H1 (cell line): Measurements from ENCODE around the gene RBM20. TPM values are rescaled to one million over a fixed set of nuclear protein-coding genes. Genes with fewer than 3 reads are reported as not detected.

ENCODE experiments used
- CTCF ChIA-PET: fragments of 300-600 bp; sonication (Branson Sonifier 250); formaldehyde crosslinking; loops from one replicate; lab custom pipeline; 2021; ENCODE audit not compliant: partially characterized antibody; lab: Charles Lee
- POLR2A ChIA-PET: fragments of 300-600 bp; sonication (Branson Sonifier 250); formaldehyde crosslinking; loops from one replicate; lab custom pipeline; 2021; ENCODE audit warnings: inconsistent platforms; ENCODE audit not compliant: partially characterized antibody; lab: Charles Lee
- DNase-seq, 2 experiments: peaks; one replicate each; pipeline versions ENCODE4 v3.0.0 to v3.0.0-alpha.2; 2010 to 2022; ENCODE audit warnings: low spot score in 2 of 2, low read depth in 1 of 2, mixed read lengths in 1 of 2
- FAIRE-seq: peaks from 2 replicates; lab custom pipeline; 2011; peaks lifted over from hg19 to GRCh38; lab: Jason Lieb, UNC
- H2AFZ ChIP-seq: 2 replicates; pipeline ENCODE4 v1.8.1; 2012; ENCODE audit warnings: low read length, inconsistent platforms
- H2AK5ac ChIP-seq: 2 replicates; pipeline ENCODE4 v1.6.1; 2013; ENCODE audit warnings: low read depth, low read length
- H2BK120ac ChIP-seq: replicated peaks from 2 replicates; pipeline ENCODE3; 2013; ENCODE audit warnings: low read depth, low read length, inconsistent platforms
- H2BK12ac ChIP-seq: 2 replicates; pipeline ENCODE4 v1.6.1; 2013; ENCODE audit warnings: low read depth, low read length
- H2BK15ac ChIP-seq: 2 replicates; pipeline ENCODE4 v1.6.1; 2013; ENCODE audit warnings: low read length
- H2BK20ac ChIP-seq: 2 replicates; pipeline ENCODE4 v1.6.1; 2013; ENCODE audit warnings: low read length
- H2BK5ac ChIP-seq: 2 replicates; pipeline ENCODE4 v1.6.1; 2013; ENCODE audit warnings: low read depth, low read length
- H3K14ac ChIP-seq: 2 replicates; pipeline ENCODE4 v1.6.1; 2013; ENCODE audit warnings: inconsistent platforms; ENCODE audit not compliant: insufficient read length
- H3K18ac ChIP-seq: 2 replicates; pipeline ENCODE4 v1.6.1; 2013; ENCODE audit warnings: low read length; ENCODE audit errors: extremely low read depth
- H3K23ac ChIP-seq: 2 replicates; pipeline ENCODE4 v1.6.1; 2013; ENCODE audit warnings: inconsistent platforms; ENCODE audit not compliant: insufficient read length
- H3K23me2 ChIP-seq: 2 replicates; pipeline ENCODE4 v1.6.1; 2013; ENCODE audit warnings: low read depth, low read length
- H3K27ac ChIP-seq: 2 replicates; pipeline ENCODE4 v1.6.1; 2011; ENCODE audit warnings: low read depth, low read length, inconsistent platforms
- H3K27me3 ChIP-seq, 4 experiments: replicated peaks in 1 of 4; 1 replicate in 1 of 4; 2 replicates in 3 of 4; pipeline versions ENCODE4 v1.6.1 to v1.8.1; 2011 to 2013; ENCODE audit warnings: low read length in 3 of 4, mild to moderate bottlenecking in 3 of 4, inconsistent platforms in 2 of 4, mixed read lengths in 2 of 4, moderate library complexity in 1 of 4; ENCODE audit not compliant: control insufficient read depth in 3 of 4, insufficient read depth in 3 of 4; ENCODE audit errors: extremely low read depth in 1 of 4
- H3K36me3 ChIP-seq, 4 experiments: 2 replicates each; pipeline versions ENCODE4 v1.6.1 to v1.8.1; 2011 to 2013; ENCODE audit warnings: mild to moderate bottlenecking in 4 of 4, low read length in 3 of 4, moderate library complexity in 2 of 4, control low read depth in 1 of 4, inconsistent platforms in 1 of 4; ENCODE audit not compliant: insufficient read depth in 4 of 4, control insufficient read depth in 2 of 4
- H3K4ac ChIP-seq: replicated peaks from 2 replicates; pipeline ENCODE3; 2013; ENCODE audit warnings: low read length, low read depth, mixed read lengths, inconsistent platforms; ENCODE audit not compliant: insufficient read length
- H3K4me1 ChIP-seq, 4 experiments: replicated peaks in 1 of 4; 1 replicate in 1 of 4; 2 replicates in 3 of 4; pipeline versions ENCODE4 v1.6.1 to v1.8.1; 2011 to 2013; ENCODE audit warnings: low read length in 3 of 4, inconsistent platforms in 2 of 4, mixed read lengths in 1 of 4; ENCODE audit not compliant: insufficient read depth in 4 of 4, control insufficient read depth in 3 of 4
- H3K4me2 ChIP-seq, 2 experiments: 2 replicates each; pipeline versions ENCODE4 v1.6.1 to v1.8.1; 2011 to 2013; ENCODE audit warnings: low read depth in 2 of 2, low read length in 2 of 2, control low read depth in 1 of 2, inconsistent platforms in 1 of 2, mild to moderate bottlenecking in 1 of 2; ENCODE audit not compliant: insufficient read depth in 1 of 2
- H3K4me3 ChIP-seq, 4 experiments: fragments of 200-600, 300-600 bp in 1 of 4; sonication (generic), shearing (Covaris generic), sonication (Bioruptor Twin) in 1 of 4; 2 replicates each; pipeline versions ENCODE4 v1.5.1 to v1.8.1; 2011 to 2016; ENCODE audit warnings: low read length in 4 of 4, low read depth in 3 of 4, control low read depth in 2 of 4, inconsistent platforms in 2 of 4, mild to moderate bottlenecking in 2 of 4, mixed read lengths in 1 of 4, moderate library complexity in 1 of 4; ENCODE audit not compliant: insufficient read depth in 2 of 4; ENCODE audit errors: extremely low read depth in 1 of 4
- H3K56ac ChIP-seq: replicated peaks from 2 replicates; pipeline ENCODE3; 2013; ENCODE audit warnings: low read depth, mild to moderate bottlenecking, mixed read lengths, low read length, inconsistent platforms; ENCODE audit not compliant: insufficient read length
- H3K79me1 ChIP-seq: 2 replicates; pipeline ENCODE4 v1.6.1; 2013; ENCODE audit warnings: low read depth, low read length, control low read depth
- H3K79me2 ChIP-seq, 2 experiments: 2 replicates each; pipeline versions ENCODE4 v1.6.1 to v1.8.1; 2012 to 2013; ENCODE audit warnings: low read length in 2 of 2, mild to moderate bottlenecking in 2 of 2, inconsistent platforms in 1 of 2; ENCODE audit not compliant: insufficient read depth in 2 of 2, control insufficient read depth in 1 of 2
- H3K9ac ChIP-seq, 4 experiments: replicated peaks in 1 of 4; 1 replicate in 1 of 4; 2 replicates in 3 of 4; pipeline versions ENCODE4 v1.6.1 to v1.8.1; 2011 to 2013; ENCODE audit warnings: low read depth in 3 of 4, low read length in 3 of 4, control low read depth in 2 of 4, mild to moderate bottlenecking in 2 of 4, moderate library complexity in 2 of 4, inconsistent platforms in 1 of 4; ENCODE audit errors: extremely low read depth in 1 of 4
- H3K9me3 ChIP-seq, 2 experiments: 2 replicates each; pipeline versions ENCODE4 v1.6.1 to v1.8.1; 2012 to 2013; ENCODE audit warnings: mild to moderate bottlenecking in 2 of 2, moderate library complexity in 2 of 2, control low read depth in 1 of 2, inconsistent platforms in 1 of 2, low read depth in 1 of 2, low read length in 1 of 2, mixed read lengths in 1 of 2; ENCODE audit not compliant: insufficient read depth in 2 of 2
- H4K20me1 ChIP-seq, 2 experiments: replicated peaks in 1 of 2; 2 replicates each; pipeline versions ENCODE3 to v1.8.1; 2011 to 2013; ENCODE audit warnings: inconsistent platforms in 2 of 2, low read length in 2 of 2, mild to moderate bottlenecking in 1 of 2; ENCODE audit not compliant: insufficient read depth in 2 of 2, control insufficient read depth in 1 of 2
- H4K5ac ChIP-seq: 2 replicates; pipeline ENCODE4 v1.6.1; 2013; ENCODE audit warnings: low read length, low read depth, mixed read lengths, inconsistent platforms; ENCODE audit not compliant: insufficient read length
- H4K8ac ChIP-seq: 2 replicates; pipeline ENCODE4 v1.8.0; 2013; ENCODE audit warnings: mild to moderate bottlenecking, moderate library complexity, low read length, inconsistent platforms; ENCODE audit not compliant: insufficient read depth; ENCODE audit errors: extremely low read depth
- H4K91ac ChIP-seq: replicated peaks from 2 replicates; pipeline ENCODE3; 2013; ENCODE audit warnings: low read length, mixed read lengths, inconsistent platforms; ENCODE audit not compliant: insufficient read length
- JUN ChIP-seq: IDR thresholded peaks from 2 replicates; pipeline ENCODE4 v1.6.1; 2011; ENCODE audit warnings: low read depth, mild to moderate bottlenecking, improper control_type of control experiment, low read length
- MAX ChIP-seq: IDR thresholded peaks from 2 replicates; pipeline ENCODE4 v1.6.1; 2012; ENCODE audit warnings: inconsistent platforms
- POLR2AphosphoS5 ChIP-seq: IDR thresholded peaks from 2 replicates; pipeline ENCODE4 v1.6.1; 2011; ENCODE audit warnings: low read depth, low read length
- POU5F1 ChIP-seq: IDR thresholded peaks from 2 replicates; pipeline ENCODE4 v1.6.1; 2011; ENCODE audit warnings: low read depth, mild to moderate bottlenecking, low read length, moderate library complexity
- SP2 ChIP-seq: IDR thresholded peaks from 2 replicates; pipeline ENCODE4 v1.6.1; 2012; ENCODE audit warnings: mild to moderate bottlenecking, low read length, inconsistent platforms
- WGBS, 2 experiments: shearing (Covaris generic) in 1 of 2; methylation state at CpG; one replicate each; pipeline versions ENCODE4 v1.1.6 to v1.1.7; 2013 to 2015; ENCODE audit warnings: low lambda C conversion rate in 2 of 2, mixed read lengths in 2 of 2, inconsistent platforms in 1 of 2, low coverage in 1 of 2, missing lambda C conversion rate in 1 of 2; ENCODE audit not compliant: insufficient replicate concordance in 2 of 2, insufficient coverage in 1 of 2, insufficient read length in 1 of 2; ENCODE audit errors: extremely low coverage in 1 of 2, missing lambda C conversion rate in 1 of 2; 5-methylcytosine and 5-hydroxymethylcytosine counted together
- polyA plus RNA-seq, 7 experiments: library from polyadenylated mRNA; depleted of rRNA in 3 of 7; stranded (reverse) in 5 of 7; unstranded in 2 of 7; fragments of >200 nt in 5 of 7; fragments of 200-250 nt in 2 of 7; gene quantifications; 1 replicate in 5 of 7; 2 replicates in 1 of 7; 4 replicates in 1 of 7; pipeline versions ENCODE4 v1.2.1 to v1.2.3, GENCODE V29; 2011 to 2013; ENCODE audit warnings: missing spikeins in 2 of 7, mixed read lengths in 2 of 7
- total RNA-seq: library from RNA; stranded (reverse); fragmentation: NEBNext Ultra II Directional; extraction: Animal tissue kit (Norgen Biotek cat#: 25700); gene quantifications from 2 replicates; pipeline ENCODE4 v1.2.1, GENCODE V29; 2021

The RBM20 gene
- total and polyA plus RNA-seq, 2 of the 8 experiments (the other 6 are each of a cell fraction or from before 2014, with no cell fraction given): 0.05 to 0.63 TPM

GRCh38 chr10:110794808-110795207 lies 150.7 kb downstream of the RBM20 start:
- no peaks in the 10 kb centered on the region; a peak in 1 of 4 replicates for H3K79me2 ChIP-seq
- no peak overlapping the region for H2BK15ac ChIP-seq
- no peak overlapping the region for H4K91ac ChIP-seq
- no peak overlapping the region for H2AK5ac ChIP-seq
- H3K9ac ChIP-seq: no peak overlapping the region
- no peaks in the 10 kb centered on the region for H3K23me2 ChIP-seq
- no peak overlapping the region for H3K18ac ChIP-seq
- POLR2A ChIA-PET: no interaction called here
- DNase-seq (no peak), FAIRE-seq (no peak)
- no peak overlapping the region for H3K4me3 ChIP-seq
- H4K20me1 ChIP-seq: no peaks in the 10 kb centered on the region
- H2BK12ac ChIP-seq: no peak overlapping the region
- CTCF ChIA-PET: interaction anchor here (1.1 to 4.1 kb wide), 5 partner anchors 9 to 156 kb away, joined by 3 to 29 read pairs (median 3); no protein-coding TSS in a partner anchor
- no peak overlapping the region for H3K4ac ChIP-seq
- no peak overlapping the region for H2BK120ac ChIP-seq
- no peaks in the 10 kb centered on the region for H3K36me3 ChIP-seq
- H4K5ac ChIP-seq: no peak overlapping the region
- H3K79me1 ChIP-seq: no peaks in the 10 kb centered on the region
- H3K9me3 ChIP-seq: no peaks in the 10 kb centered on the region
- H3K23ac ChIP-seq: no peak overlapping the region
- H2BK20ac ChIP-seq: no peak overlapping the region
- H2BK5ac ChIP-seq: no peak overlapping the region
- WGBS, 2 experiments: 87% methylated on average over 4 of the region's 4 CpGs; no CpG with 5 or more reads in 1 of the 2 experiments
- no peak overlapping the region; the same call in 1 of the 2 replicates for H4K8ac ChIP-seq
- H3K4me1 ChIP-seq: no peaks in the 10 kb centered on the region
- no peak overlapping the region for H3K56ac ChIP-seq
- no peak overlapping the region for H3K27ac ChIP-seq
- no peak overlapping the region for H3K14ac ChIP-seq
- H3K27me3 ChIP-seq: no peaks in the 10 kb centered on the region
- H3K4me2 ChIP-seq: no peak overlapping the region
- H2AFZ ChIP-seq: peak overlapping the region; percentile 59
- no peak for TF ChIP-seq MAX
- no peak for TF ChIP-seq JUN
- TF ChIP-seq POLR2AphosphoS5: no peak
- no peak for TF ChIP-seq POU5F1
- TF ChIP-seq SP2: no peak
